PC-3 (cell line): ENCODE results near the gene SLC34A3. TPM values are rescaled to one million over a fixed set of nuclear protein-coding genes. Genes with fewer than 3 reads are reported as not detected.

ENCODE experiments used
- ATAC-seq: fragments of 200-7000 bp; cut with Tn5 transposase; 2 replicates; pipeline ENCODE4 v1.9.1; 2020; ENCODE audit warnings: mild to moderate bottlenecking, moderate library complexity
- BruUV-seq: library from RNA; stranded (reverse); fragments of 400-500 nt; replicated peaks from 2 replicates; lab custom pipeline; 2021; lab: Mats Ljungman, UMichigan
- CTCF ChIA-PET: fragments of 300-600 bp; sonication (Branson Sonifier 250); formaldehyde crosslinking; loops from one replicate; lab custom pipeline; 2022; ENCODE audit warnings: antibody characterized with exemption; lab: Charles Lee
- POLR2A ChIA-PET: fragments of 300-600 bp; sonication (Branson Sonifier 250); formaldehyde crosslinking; loops from one replicate; lab custom pipeline; 2022; ENCODE audit warnings: antibody characterized with exemption; ENCODE audit not compliant: unreplicated experiment; lab: Charles Lee
- DNase-seq: peaks from one replicate; pipeline ENCODE4 v3.0.0-alpha.2; 2015
- H2AFZ ChIP-seq: fragments of 300-600 bp; sonication (generic); 2 replicates; pipeline ENCODE4 v1.6.0; 2016; ENCODE audit warnings: antibody characterized with exemption, low read length
- H3F3A ChIP-seq: fragments of 300-600 bp; sonication (generic); one replicate; pipeline ENCODE4 v1.6.0; 2017; ENCODE audit warnings: antibody characterized with exemption, low read length, control low read depth, mild to moderate bottlenecking; ENCODE audit not compliant: unreplicated experiment
- H3K27ac ChIP-seq: fragments of 300-600 bp; sonication (generic); 2 replicates; pipeline ENCODE4 v1.5.1; 2016; ENCODE audit warnings: mild to moderate bottlenecking, low read length
- H3K27me3 ChIP-seq: fragments of 300-600 bp; sonication (generic); 2 replicates; pipeline ENCODE4 v1.6.1; 2016; ENCODE audit warnings: low read length, mixed read lengths
- H3K36me3 ChIP-seq: fragments of 300-600 bp; sonication (generic); 2 replicates; pipeline ENCODE4 v1.6.1; 2016; ENCODE audit warnings: low read depth, mixed run types, low read length, mixed read lengths
- H3K4me1 ChIP-seq: fragments of 300-600 bp; sonication (generic); 2 replicates; pipeline ENCODE4 v1.5.1; 2016; ENCODE audit warnings: low read length; ENCODE audit not compliant: insufficient read depth
- H3K4me2 ChIP-seq: fragments of 300-600 bp; sonication (generic); 2 replicates; pipeline ENCODE4 v1.6.0; 2016; ENCODE audit warnings: low read length
- H3K4me3 ChIP-seq: fragments of 300-600 bp; sonication (generic); 2 replicates; pipeline ENCODE4 v1.5.1; 2016; ENCODE audit warnings: mild to moderate bottlenecking, low read length, mixed read lengths
- H3K79me2 ChIP-seq: fragments of 300-600 bp; sonication (generic); 2 replicates; pipeline ENCODE4 v1.6.1; 2017; ENCODE audit warnings: low read length, mixed read lengths
- H3K9ac ChIP-seq: fragments of 300-600 bp; sonication (generic); 2 replicates; pipeline ENCODE4 v1.6.0; 2016; ENCODE audit warnings: mild to moderate bottlenecking, low read length
- H3K9me2 ChIP-seq: fragments of 300-600 bp; sonication (generic); replicated peaks from 2 replicates; pipeline ENCODE4 v1.6.1; 2016; ENCODE audit warnings: mixed run types, low read length, mixed read lengths
- H3K9me3 ChIP-seq: fragments of 300-600 bp; sonication (generic); 2 replicates; pipeline ENCODE4 v1.6.1; 2016; ENCODE audit warnings: low read length, mixed read lengths
- H4K20me1 ChIP-seq: fragments of 300-600 bp; sonication (generic); 2 replicates; pipeline ENCODE4 v1.6.1; 2016; ENCODE audit warnings: low read length, mixed read lengths
- CTCF ChIP-seq: fragments of 300-600 bp; sonication (generic); conservative IDR thresholded peaks from 2 replicates; pipeline ENCODE4 v1.5.1; 2017; ENCODE audit warnings: antibody characterized with exemption, low read depth, mild to moderate bottlenecking, low read length
- EZH2 ChIP-seq: fragments of 300-600 bp; sonication (generic); IDR thresholded peaks from one replicate; pipeline ENCODE4 v1.6.1; 2017; ENCODE audit warnings: antibody characterized with exemption, mild to moderate bottlenecking, low read length; ENCODE audit not compliant: unreplicated experiment
- EZH2phosphoT487 ChIP-seq: fragments of 300-600 bp; sonication (generic); IDR thresholded peaks from 2 replicates; pipeline ENCODE4 v1.6.1; 2018; ENCODE audit warnings: mild to moderate bottlenecking, antibody characterized with exemption, low read length, borderline replicate concordance
- intact Hi-C: fragments of 100-400 bp; cut with micrococcal nuclease; formaldehyde crosslinking; loops from 2 replicates; pipeline ENCODE4 v1.9.0; 2023
- total RNA-seq: library from RNA; depleted of rRNA; stranded (reverse); fragments of >200 nt; gene quantifications from 2 replicates; pipeline ENCODE4 v1.2.3, GENCODE V29; 2014

Gene SLC34A3
- total RNA-seq, 1 experiment from 2014 or later = 1.5 TPM

GRCh38 chr9:137232510-137232909 lies 1.8 kb downstream of the SLC34A3 start:
- peaks cover 12% of the 10 kb centered on the region; the same call in 1 of the 2 replicates for H3K4me1 ChIP-seq
- no peak for TF ChIP-seq CTCF
- no peak for TF ChIP-seq EZH2
- no peak for TF ChIP-seq EZH2phosphoT487

GRCh38 chr9:137233143-137233980 lies 2.7 kb downstream of the SLC34A3 start:
- intact Hi-C loops = no loop called here
- H2AFZ ChIP-seq = no peak overlapping the region
- no peaks in the 10 kb centered on the region for H3K9me3 ChIP-seq
- H3K9me2 ChIP-seq = no peaks in the 10 kb centered on the region
- peaks cover 7% of the 10 kb centered on the region; the same call in 1 of the 2 replicates for H3K79me2 ChIP-seq
- H3K4me3 ChIP-seq = no peak overlapping the region
- no peak overlapping the region for H3K4me2 ChIP-seq
- H3K27ac ChIP-seq = no peak overlapping the region
- H3K9ac ChIP-seq = no peak overlapping the region
- no peaks in the 10 kb centered on the region for H3F3A ChIP-seq
- ATAC-seq = no peak
- no peaks in the 10 kb centered on the region for H3K36me3 ChIP-seq
- H3K27me3 ChIP-seq = no peaks in the 10 kb centered on the region
- BruUV-seq = no TSS peak
- CTCF ChIA-PET = interaction anchor here (1.2 kb wide), 1 partner anchor 9 kb away, joined by 3 read pairs; no protein-coding TSS in a partner anchor
- no peak for DNase-seq
- H3K4me1 ChIP-seq = peaks cover 16% of the 10 kb centered on the region
- no peaks in the 10 kb centered on the region for H4K20me1 ChIP-seq
- TF ChIP-seq EZH2phosphoT487 = no peak
- TF ChIP-seq EZH2 = no peak
- POLR2A ChIA-PET = no interaction called here

More at GRCh38 chr9:137232510-137232909, 1.8 kb downstream of the SLC34A3 start:
- no peaks in the 10 kb centered on the region for H3K36me3 ChIP-seq
- H4K20me1 ChIP-seq = no peaks in the 10 kb centered on the region
- no peaks in the 10 kb centered on the region for H3K9me2 ChIP-seq
- H3K4me3 ChIP-seq = no peak overlapping the region
- no peak overlapping the region for H3K9ac ChIP-seq
- no peak overlapping the region for H3K4me2 ChIP-seq
- no TSS peak for BruUV-seq
- DNase-seq = no peak
- POLR2A ChIA-PET = no interaction called here
- 0 out of 2 replicates have a peak, but pooled peaks cover under 1% of the 10 kb centered on the region for H3K79me2 ChIP-seq
- CTCF ChIA-PET = no interaction called here
- H2AFZ ChIP-seq = no peak overlapping the region
- no peak overlapping the region for H3K27ac ChIP-seq
- no peaks in the 10 kb centered on the region for H3K9me3 ChIP-seq
- no peaks in the 10 kb centered on the region for H3F3A ChIP-seq
- H3K27me3 ChIP-seq = no peaks in the 10 kb centered on the region
- no peak for ATAC-seq
- intact Hi-C loops = no loop called here

- Histone ChIP-seq H3K4me2 (no peak overlapping the region), H3K9me3 (no peaks in the 10 kb centered on the region), H3K4me3 (no peak overlapping the region), H3K9ac (no peak overlapping the region), H3K9me2 (no peaks in the 10 kb centered on the region), H4K20me1 (no peaks in the 10 kb centered on the region), H3K79me2 (peaks cover 15% of the 10 kb centered on the region), H3K27me3 (no peaks in the 10 kb centered on the region), H3K4me1 (peaks cover 22% of the 10 kb centered on the region), H2AFZ (no peak overlapping the region), H3K36me3 (no peaks in the 10 kb centered on the region), H3F3A (no peaks in the 10 kb centered on the region), H3K27ac (no peak overlapping the region)
- POLR2A ChIA-PET = no interaction called here
- intact Hi-C loops = no loop called here
- CTCF ChIA-PET = interaction anchor here (1.2 kb wide), 1 partner anchor 10 kb away, joined by 3 read pairs; no protein-coding TSS in a partner anchor
- DNase-seq (no peak), ATAC-seq (no peak)
- TF ChIP-seq EZH2phosphoT487 = no peak
- TF ChIP-seq CTCF = no peak
- TF ChIP-seq EZH2 = no peak
- BruUV-seq = no TSS peak
These were observed 3.5 kb downstream of the SLC34A3 start for GRCh38 chr9:137234055-137234697.
